Measurements from ENCODE around the gene STRN4. TPM values are rescaled to one million over a fixed set of nuclear protein-coding genes. Genes with fewer than 3 reads are reported as not detected.
"Not testable (repeated sequence)": the region's sequence is repeated elsewhere in the genome, so short reads cannot be mapped to it uniquely, and the experiment has no call there.

Gene STRN4
- total RNA-seq, 2 donors from 2014 or later: 79.0 to 85.2 TPM

- Mint-ChIP-seq H3K27ac (no peak overlapping the region), H3K9me3 (no peaks in the 10 kb centered on the region), H3K4me3 (no peak overlapping the region), H3K4me1 (ENCODE audit: low read depth) (peaks cover 7% of the 10 kb centered on the region), H3K27me3 (ENCODE audit: low read depth) (no peaks in the 10 kb centered on the region), H3K36me3 (ENCODE audit: insufficient read depth in 2 of 2) (no peaks in the 10 kb centered on the region)
- ATAC-seq (replicated peaks in 1 of 2): no peak
- no peak for DNase-seq
These were observed 16.1 kb upstream of the STRN4 start for GRCh38 chr19:46762245-46762890.

DNA sequence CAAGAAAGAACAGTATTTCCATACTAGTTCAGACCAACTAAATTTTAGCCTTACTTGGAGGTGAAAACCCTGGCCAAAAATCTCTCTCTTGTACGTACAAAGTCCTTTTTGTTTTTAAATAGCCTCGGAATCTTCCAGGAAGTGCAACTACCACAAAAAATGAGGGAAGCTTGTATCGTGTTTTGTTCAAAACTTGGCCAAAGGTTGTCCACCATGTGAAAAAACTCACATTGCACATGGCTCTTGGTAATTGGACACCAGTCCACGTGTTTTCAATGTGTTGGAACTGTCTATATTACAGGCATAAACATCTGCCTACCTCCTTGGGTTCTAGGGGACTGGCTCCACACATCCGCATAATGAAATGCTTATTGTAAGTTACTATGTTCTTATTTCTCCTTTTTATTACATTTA is 15.2 kb upstream of the STRN4 start:
- H3K27ac Mint-ChIP-seq: no peak overlapping the region
- no peak overlapping the region for H3K4me3 Mint-ChIP-seq
- ATAC-seq (replicated peaks in 1 of 2): no peak
- no peaks in the 10 kb centered on the region for H3K36me3 Mint-ChIP-seq (ENCODE audit: insufficient read depth in 2 of 2)
- no peaks in the 10 kb centered on the region for H3K27me3 Mint-ChIP-seq (ENCODE audit: low read depth)
- peaks cover under 1% of the 10 kb centered on the region for H3K4me1 Mint-ChIP-seq (ENCODE audit: low read depth)
- H3K9me3 Mint-ChIP-seq: no peaks in the 10 kb centered on the region
- no peak for DNase-seq

GRCh38 chr19:46760897-46761296 is 14.6 kb upstream of the STRN4 start:
- not testable (repeated sequence) for ATAC-seq (replicated peaks in 1 of 2); H3K4me1 Mint-ChIP-seq (ENCODE audit: low read depth); H3K27me3 Mint-ChIP-seq (ENCODE audit: low read depth); DNase-seq; H3K36me3 Mint-ChIP-seq (ENCODE audit: insufficient read depth in 2 of 2); H3K9me3 Mint-ChIP-seq; H3K4me3 Mint-ChIP-seq; H3K27ac Mint-ChIP-seq

GRCh38 chr19:46760363-46760762 is 14.1 kb upstream of the STRN4 start:
- no peaks in the 10 kb centered on the region for H3K4me1 Mint-ChIP-seq (ENCODE audit: low read depth)
- no peaks in the 10 kb centered on the region for H3K36me3 Mint-ChIP-seq (ENCODE audit: insufficient read depth in 2 of 2)
- H3K9me3 Mint-ChIP-seq: no peaks in the 10 kb centered on the region
- no peak for ATAC-seq (replicated peaks in 1 of 2)
- DNase-seq: no peak
- no peak overlapping the region for H3K27ac Mint-ChIP-seq
- H3K4me3 Mint-ChIP-seq: no peak overlapping the region
- H3K27me3 Mint-ChIP-seq (ENCODE audit: low read depth): no peaks in the 10 kb centered on the region

DNA sequence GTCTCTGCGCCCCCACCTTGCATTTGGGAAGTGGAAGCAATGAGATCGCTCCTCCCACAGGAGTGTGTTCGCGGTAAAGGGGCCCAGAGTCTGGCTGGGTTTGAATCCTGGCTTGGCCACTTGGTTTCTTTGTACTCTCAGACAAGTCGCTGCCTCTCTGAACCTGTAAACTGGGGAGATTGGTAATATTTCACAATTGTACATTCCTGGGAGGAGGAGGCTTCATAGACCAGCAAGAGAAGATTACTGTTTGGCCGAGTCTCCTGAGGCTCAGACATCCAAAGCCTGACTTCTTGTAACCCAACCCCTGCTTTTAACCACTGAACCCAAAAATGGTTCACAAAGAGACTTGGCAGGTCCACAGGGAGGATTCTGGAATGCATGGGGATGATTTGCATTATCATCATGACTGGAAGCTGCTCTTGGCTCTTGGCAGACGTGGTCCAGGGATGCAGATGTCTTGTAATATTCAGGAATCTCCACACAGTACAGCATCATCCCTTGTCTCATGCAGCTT is 13.6 kb upstream of the STRN4 start:
- ATAC-seq (replicated peaks in 1 of 2) (no peak), DNase-seq (no peak)
- Mint-ChIP-seq H3K9me3 (no peaks in the 10 kb centered on the region), H3K27me3 (ENCODE audit: low read depth) (no peaks in the 10 kb centered on the region), H3K4me1 (ENCODE audit: low read depth) (no peaks in the 10 kb centered on the region), H3K27ac (no peak overlapping the region), H3K4me3 (no peak overlapping the region), H3K36me3 (ENCODE audit: insufficient read depth in 2 of 2) (no peaks in the 10 kb centered on the region)

- no peak for ATAC-seq (replicated peaks in 1 of 2)
- Mint-ChIP-seq H3K4me1 (ENCODE audit: low read depth) (no peaks in the 10 kb centered on the region), H3K27me3 (ENCODE audit: low read depth) (no peaks in the 10 kb centered on the region), H3K36me3 (ENCODE audit: insufficient read depth in 2 of 2) (no peaks in the 10 kb centered on the region), H3K4me3 (no peak overlapping the region), H3K27ac (no peak overlapping the region), H3K9me3 (no peaks in the 10 kb centered on the region)
- no peak for DNase-seq
These were observed 13.0 kb upstream of the STRN4 start for GRCh38 chr19:46759206-46759605.

DNA sequence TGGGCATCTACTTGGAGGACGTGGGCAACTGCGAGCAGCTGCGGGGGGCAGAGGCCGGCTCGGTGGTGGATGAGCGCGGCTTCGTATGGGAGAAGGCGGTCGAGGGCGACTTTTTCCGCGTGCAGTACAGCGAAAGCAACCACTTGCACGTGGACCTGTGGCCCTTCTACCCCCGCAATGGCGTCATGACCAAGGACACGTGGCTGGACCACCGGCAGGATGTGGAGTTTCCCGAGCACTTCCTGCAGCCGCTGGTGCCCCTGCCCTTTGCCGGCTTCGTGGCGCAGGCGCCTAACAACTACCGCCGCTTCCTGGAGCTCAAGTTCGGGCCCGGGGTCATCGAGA is 10.3 kb upstream of the STRN4 start:
- H3K9me3 Mint-ChIP-seq: no peaks in the 10 kb centered on the region
- H3K36me3 Mint-ChIP-seq (ENCODE audit: insufficient read depth in 2 of 2): no peaks in the 10 kb centered on the region
- H3K4me3 Mint-ChIP-seq: no peak overlapping the region
- ATAC-seq (replicated peaks in 1 of 2) (no peak), DNase-seq (no peak)
- no peak overlapping the region for H3K27ac Mint-ChIP-seq
- H3K27me3 Mint-ChIP-seq (ENCODE audit: low read depth): no peaks in the 10 kb centered on the region
- peaks cover 7% of the 10 kb centered on the region for H3K4me1 Mint-ChIP-seq (ENCODE audit: low read depth)

- DNase-seq (no peak), ATAC-seq (replicated peaks in 1 of 2) (no peak)
- no peak overlapping the region for H3K27ac Mint-ChIP-seq
- H3K4me3 Mint-ChIP-seq: no peak overlapping the region
- no peaks in the 10 kb centered on the region for H3K9me3 Mint-ChIP-seq
- H3K4me1 Mint-ChIP-seq (ENCODE audit: low read depth): peaks cover 7% of the 10 kb centered on the region
- no peaks in the 10 kb centered on the region for H3K36me3 Mint-ChIP-seq (ENCODE audit: insufficient read depth in 2 of 2)
- no peaks in the 10 kb centered on the region for H3K27me3 Mint-ChIP-seq (ENCODE audit: low read depth)
These were observed 9.7 kb upstream of the STRN4 start for GRCh38 chr19:46755853-46756543.

GRCh38 chr19:46755077-46755852 is 9.0 kb upstream of the STRN4 start:
- Mint-ChIP-seq H3K9me3 (no peaks in the 10 kb centered on the region), H3K4me1 (ENCODE audit: low read depth) (peaks cover 7% of the 10 kb centered on the region), H3K36me3 (ENCODE audit: insufficient read depth in 2 of 2) (no peaks in the 10 kb centered on the region), H3K4me3 (no peak overlapping the region), H3K27ac (no peak overlapping the region), H3K27me3 (ENCODE audit: low read depth) (no peaks in the 10 kb centered on the region)
- ATAC-seq (replicated peaks in 1 of 2) (no peak), DNase-seq (no peak)

- H3K9me3 Mint-ChIP-seq: no peaks in the 10 kb centered on the region
- H3K27ac Mint-ChIP-seq: no peak overlapping the region
These were observed 7.3 kb upstream of the STRN4 start for GRCh38 chr19:46753420-46754155.

GRCh38 chr19:46748325-46749109 is 2.3 kb upstream of the STRN4 start:
- H3K4me3 Mint-ChIP-seq: peak overlapping the region; percentile 31 to 67
- peaks cover 31% of the 10 kb centered on the region for H3K4me1 Mint-ChIP-seq (ENCODE audit: low read depth)
- H3K9me3 Mint-ChIP-seq: no peaks in the 10 kb centered on the region
- ATAC-seq (replicated peaks in 1 of 2) (no peak), DNase-seq (peak; percentile 79 to 80)
- peaks cover 0 to 5% of the 10 kb centered on the region in 2 donors for H3K36me3 Mint-ChIP-seq (ENCODE audit: insufficient read depth in 2 of 2)
- peak overlapping the region; percentile 51 for H3K27ac Mint-ChIP-seq
- H3K27me3 Mint-ChIP-seq (ENCODE audit: low read depth): no peaks in the 10 kb centered on the region

More at GRCh38 chr19:46753420-46754155, 7.3 kb upstream of the STRN4 start:
- ATAC-seq (replicated peaks in 1 of 2): peak; percentile 81 to 82
- peaks cover 0 to 3% of the 10 kb centered on the region in 2 donors for H3K36me3 Mint-ChIP-seq (ENCODE audit: insufficient read depth in 2 of 2)
- DNase-seq: peak; percentile 66 to 79
- H3K4me3 Mint-ChIP-seq: no peak overlapping the region
- peaks cover 7% of the 10 kb centered on the region for H3K4me1 Mint-ChIP-seq (ENCODE audit: low read depth)
- no peaks in the 10 kb centered on the region for H3K27me3 Mint-ChIP-seq (ENCODE audit: low read depth)

GRCh38 chr19:46745521-46746280 is 549 bp downstream of the STRN4 start, which contains the start of gene FKRP:
Gene FKRP, plus strand, starts transcription at chr19:46746057. Its CDS starts 9,394 bp downstream, at chr19:46755451.
- Mint-ChIP-seq H3K27me3 (ENCODE audit: low read depth) (no peaks in the 10 kb centered on the region), H3K9me3 (no peaks in the 10 kb centered on the region), H3K4me3 (peak within 1 kb of the TSS; percentile 83 to 98), H3K27ac (peak within 1 kb of the TSS; percentile 92), H3K36me3 (ENCODE audit: insufficient read depth in 2 of 2) (peaks cover 0 to 5% of the 10 kb centered on the region in 2 donors), H3K4me1 (ENCODE audit: low read depth) (peaks cover 48% of the 10 kb centered on the region)
- peak; percentile 31 to 37 for DNase-seq
- peak; percentile 68 to 73 for ATAC-seq (replicated peaks in 1 of 2)

Measured in activated T-cell treated with anti-CD3 and anti-CD28 coated beads, Interleukin-2, amount 50 U/mL, for 72 hours (primary cell).